Activated CD8-positive, alpha-beta T cell treated with anti-CD3 and anti-CD28 coated beads, Interleukin-2, amount 10 ng/mL, durations not matched to agents 7 days and 5 days (primary cell): ENCODE measurements around the gene TNFAIP8L1. TPM values are rescaled to one million over a fixed set of nuclear protein-coding genes. Genes with fewer than 3 reads are reported as not detected.
"Not testable (repeated sequence)": the region's sequence is repeated elsewhere in the genome, so short reads cannot be mapped to it uniquely, and the experiment has no call there.

Experiments
- ATAC-seq: fragments of 150-1000 bp; cut with Tn5 transposase; one replicate; pipeline ENCODE4 v1.10.0; 2021; ENCODE audit warnings: moderate library complexity
- CTCF ChIA-PET: fragments of 350-600 bp; sonication (Branson Sonifier 250); formaldehyde crosslinking; loops from one replicate; lab custom pipeline; 2021; ENCODE audit warnings: antibody characterized with exemption; lab: Charles Lee
- POLR2A ChIA-PET: fragments of 350-600 bp; sonication (Branson Sonifier 250); formaldehyde crosslinking; loops from one replicate; lab custom pipeline; 2021; ENCODE audit warnings: antibody characterized with exemption; lab: Charles Lee
- DNase-seq: peaks from one replicate; pipeline ENCODE4 v3.0.0-alpha.2; 2020
- H3K27ac Mint-ChIP-seq: one replicate; pipeline ENCODE4 v1.8.0; 2021; ENCODE audit warnings: mild to moderate bottlenecking, mixed read lengths
- H3K27me3 Mint-ChIP-seq: one replicate; pipeline ENCODE4 v1.8.0; 2021; ENCODE audit warnings: low read depth, mixed read lengths
- H3K36me3 Mint-ChIP-seq: one replicate; pipeline ENCODE4 v1.8.0; 2021; ENCODE audit warnings: low read depth, mixed read lengths
- H3K4me1 Mint-ChIP-seq: one replicate; pipeline ENCODE4 v1.8.0; 2021; ENCODE audit warnings: low read depth, mixed read lengths
- H3K4me3 Mint-ChIP-seq: one replicate; pipeline ENCODE4 v1.8.0; 2021; ENCODE audit warnings: mild to moderate bottlenecking, mixed read lengths
- H3K9me3 Mint-ChIP-seq: one replicate; pipeline ENCODE4 v1.8.0; 2022; ENCODE audit warnings: mixed read lengths; ENCODE audit not compliant: insufficient read depth
- total RNA-seq, 2 experiments: library from RNA; stranded (reverse); gene quantifications; one replicate each; pipeline ENCODE4 v1.2.3, GENCODE V29; 2021

The TNFAIP8L1 gene
- 10 to 100 TPM; 19.4 to 20.2 TPM for total RNA-seq

- H3K4me3 Mint-ChIP-seq = peak within 1 kb of the TSS; percentile 98
- ATAC-seq (peak; percentile 93), DNase-seq (peak; percentile 99)
- H3K36me3 Mint-ChIP-seq = peaks cover 2% of the 10 kb centered on the region
- no peaks in the 10 kb centered on the region for H3K9me3 Mint-ChIP-seq
- H3K4me1 Mint-ChIP-seq = peaks cover 47% of the 10 kb centered on the region
- H3K27ac Mint-ChIP-seq = peak within 1 kb of the TSS; percentile 93
- CTCF ChIA-PET = interaction anchor here (1.0 to 1.1 kb wide), 3 partner anchors 9 to 115 kb away, joined by 3 to 5 read pairs (median 3); no protein-coding TSS in a partner anchor
- no peaks in the 10 kb centered on the region for H3K27me3 Mint-ChIP-seq
- POLR2A ChIA-PET = no interaction called here
Measured at GRCh38 chr19:4638828-4639530, at the start of gene TNFAIP8L1. TSS of gene TNFAIP8L1 (plus strand) at chr19:4639516. CDS start at chr19:4651870, 12,354 bp downstream.

DNA sequence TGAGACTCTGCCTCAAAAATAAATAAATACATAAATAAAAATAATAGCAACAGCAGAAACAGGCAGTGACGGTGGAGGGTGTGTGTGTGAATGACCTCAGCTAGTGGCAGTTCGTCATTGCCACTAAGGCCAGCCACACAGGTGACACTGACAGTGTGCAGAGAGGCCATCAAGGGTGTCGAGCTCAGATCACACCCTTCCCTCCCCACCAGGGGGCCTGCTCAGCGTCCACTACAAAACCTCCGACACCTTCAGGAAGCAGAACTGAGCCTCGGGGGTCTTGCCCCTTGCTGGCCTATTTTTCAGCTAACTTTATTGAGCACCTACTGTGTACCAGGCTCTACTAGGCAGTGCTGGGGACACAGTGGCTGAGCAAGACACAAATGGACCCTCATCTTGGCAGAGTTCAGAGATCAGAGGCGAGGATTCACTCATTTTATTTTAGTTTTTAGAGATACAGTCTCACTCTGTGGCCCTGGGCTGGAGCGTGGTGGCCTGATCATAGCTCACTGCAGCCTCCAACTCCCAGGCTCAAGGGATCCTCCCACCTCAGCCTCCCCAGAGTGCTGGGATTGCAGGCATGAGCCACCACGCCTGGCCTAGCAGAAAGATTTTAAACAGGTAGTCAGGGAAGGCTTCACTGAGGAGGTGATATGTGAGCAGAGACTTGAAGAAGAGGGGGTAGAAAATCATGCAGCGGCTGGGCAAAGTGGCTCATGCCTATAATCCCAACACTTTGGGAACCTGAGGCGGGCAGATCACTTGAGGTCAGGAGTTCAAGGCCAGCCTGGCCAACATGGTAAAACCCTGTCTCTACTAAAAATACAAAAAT lies 49.5 kb upstream of the TNFAIP8L1 start:
- peaks cover 28% of the 10 kb centered on the region for H3K27me3 Mint-ChIP-seq
- POLR2A ChIA-PET = no interaction called here
- no peak overlapping the region for H3K27ac Mint-ChIP-seq
- no peaks in the 10 kb centered on the region for H3K36me3 Mint-ChIP-seq
- H3K9me3 Mint-ChIP-seq = no peaks in the 10 kb centered on the region
- CTCF ChIA-PET = interaction anchor here (0.6 to 1.3 kb wide), 7 partner anchors 16 to 84 kb away, joined by 3 to 17 read pairs (median 3); no protein-coding TSS in a partner anchor
- no peaks in the 10 kb centered on the region for H3K4me1 Mint-ChIP-seq
- DNase-seq = peak; percentile 48
- ATAC-seq = peak; percentile 58
- H3K4me3 Mint-ChIP-seq = no peak overlapping the region

GRCh38 chr19:4590559-4590958 lies 48.8 kb upstream of the TNFAIP8L1 start:
- Mint-ChIP-seq H3K4me1 (no peaks in the 10 kb centered on the region), H3K27me3 (peaks cover 24% of the 10 kb centered on the region)
- POLR2A ChIA-PET = no interaction called here

GRCh38 chr19:4591320-4591719 lies 48.0 kb upstream of the TNFAIP8L1 start:
- H3K4me3 Mint-ChIP-seq = no peak overlapping the region
- POLR2A ChIA-PET = no interaction called here

More at GRCh38 chr19:4590559-4590958, 48.8 kb upstream of the TNFAIP8L1 start:
- H3K9me3 Mint-ChIP-seq = no peaks in the 10 kb centered on the region
- DNase-seq = no peak
- no peak overlapping the region for H3K27ac Mint-ChIP-seq
- no peak overlapping the region for H3K4me3 Mint-ChIP-seq
- no peak for ATAC-seq
- H3K36me3 Mint-ChIP-seq = no peaks in the 10 kb centered on the region
- CTCF ChIA-PET = interaction anchor here (0.9 kb wide), 1 partner anchor 45 kb away, joined by 4 read pairs; no protein-coding TSS in a partner anchor

DNA sequence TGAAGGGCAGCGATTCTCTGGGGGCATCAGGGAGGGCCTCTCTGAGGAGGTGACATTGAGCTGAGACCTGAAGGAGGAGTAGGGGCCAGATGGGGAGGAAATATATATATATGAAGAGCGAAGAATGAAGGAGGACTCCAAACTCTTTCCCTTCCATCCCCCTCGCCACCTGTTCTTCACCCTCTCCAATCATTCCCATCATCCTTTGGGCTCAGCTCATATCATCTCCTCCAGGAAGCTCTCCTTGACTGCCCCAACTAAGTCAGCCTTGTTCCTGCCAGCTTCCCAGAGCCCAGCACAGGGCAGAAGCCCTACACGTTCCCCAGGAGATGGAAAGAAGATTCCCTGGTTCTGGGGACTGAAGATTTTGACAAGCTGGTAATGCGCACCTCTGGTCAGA lies 46.9 kb upstream of the TNFAIP8L1 start:
- no peak overlapping the region for H3K4me3 Mint-ChIP-seq
- DNase-seq = no peak
- peaks cover 3% of the 10 kb centered on the region for H3K4me1 Mint-ChIP-seq
- H3K27me3 Mint-ChIP-seq = peaks cover 25% of the 10 kb centered on the region
- CTCF ChIA-PET = interaction anchor here (0.6 to 1.9 kb wide), 4 partner anchors 12 to 44 kb away, joined by 3 to 11 read pairs (median 4); no protein-coding TSS in a partner anchor
- no peaks in the 10 kb centered on the region for H3K36me3 Mint-ChIP-seq
- no peak for ATAC-seq
- POLR2A ChIA-PET = no interaction called here
- no peaks in the 10 kb centered on the region for H3K9me3 Mint-ChIP-seq
- no peak overlapping the region for H3K27ac Mint-ChIP-seq

More at GRCh38 chr19:4591320-4591719, 48.0 kb upstream of the TNFAIP8L1 start:
- no peaks in the 10 kb centered on the region for H3K9me3 Mint-ChIP-seq
- H3K4me1 Mint-ChIP-seq = no peaks in the 10 kb centered on the region
- CTCF ChIA-PET = no interaction called here
- no peak overlapping the region for H3K27ac Mint-ChIP-seq
- no peak for DNase-seq
- no peaks in the 10 kb centered on the region for H3K36me3 Mint-ChIP-seq
- peaks cover 18% of the 10 kb centered on the region for H3K27me3 Mint-ChIP-seq
- no peak for ATAC-seq

GRCh38 chr19:4593409-4593851 lies 45.9 kb upstream of the TNFAIP8L1 start:
- CTCF ChIA-PET = interaction anchor here (0.7 to 1.9 kb wide), 3 partner anchors 11 to 86 kb away, joined by 3 to 11 read pairs (median 3); no protein-coding TSS in a partner anchor
- Mint-ChIP-seq H3K4me3 (no peak overlapping the region), H3K9me3 (no peaks in the 10 kb centered on the region), H3K36me3 (no peaks in the 10 kb centered on the region), H3K27me3 (peaks cover 28% of the 10 kb centered on the region), H3K4me1 (peaks cover 7% of the 10 kb centered on the region), H3K27ac (no peak overlapping the region)
- no peak for DNase-seq
- POLR2A ChIA-PET = interaction anchor here (0.7 kb wide), 1 partner anchor 43 kb away, joined by 3 read pairs; no protein-coding TSS in a partner anchor
- ATAC-seq = no peak

GRCh38 chr19:4594201-4594600 lies 45.1 kb upstream of the TNFAIP8L1 start:
- H3K9me3 Mint-ChIP-seq = no peaks in the 10 kb centered on the region
- H3K4me1 Mint-ChIP-seq = peaks cover 7% of the 10 kb centered on the region
- no peaks in the 10 kb centered on the region for H3K36me3 Mint-ChIP-seq
- H3K27ac Mint-ChIP-seq = no peak overlapping the region
- no peak overlapping the region for H3K4me3 Mint-ChIP-seq
- ChIA-PET CTCF (interaction anchor here (0.7 to 1.9 kb wide), 4 partner anchors 18 to 86 kb away, joined by 3 to 11 read pairs (median 4); no protein-coding TSS in a partner anchor), POLR2A (interaction anchor here (0.6 kb wide), 1 partner anchor 23 kb away, joined by 3 read pairs; no protein-coding TSS in a partner anchor)
- H3K27me3 Mint-ChIP-seq = peaks cover 33% of the 10 kb centered on the region
- DNase-seq = no peak
- no peak for ATAC-seq

DNA sequence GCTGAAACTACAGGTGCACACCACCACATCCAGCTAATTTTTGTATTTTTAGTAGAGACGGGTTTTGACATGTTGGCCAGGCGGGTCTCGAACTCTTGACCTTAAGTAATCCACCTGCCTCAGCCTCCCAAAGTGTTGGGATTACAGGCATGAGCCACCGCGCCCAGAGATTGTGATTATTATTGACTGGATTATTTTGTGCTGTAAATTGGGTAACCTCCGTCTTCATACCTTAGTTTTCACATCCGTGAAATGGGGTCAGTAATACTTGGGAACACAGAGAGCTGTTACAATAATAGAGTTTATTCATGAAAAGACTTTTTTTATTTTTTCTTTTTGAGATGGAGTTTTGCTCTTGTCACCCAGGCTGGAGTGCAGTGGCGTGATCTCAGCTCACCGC lies 44.2 kb upstream of the TNFAIP8L1 start:
- ChIA-PET POLR2A (interaction anchor here (0.6 kb wide), 1 partner anchor 28 kb away, joined by 3 read pairs; no protein-coding TSS in a partner anchor), CTCF (interaction anchor here (1.2 kb wide), 1 partner anchor 19 kb away, joined by 3 read pairs; no protein-coding TSS in a partner anchor)
- H3K4me1 Mint-ChIP-seq, DNase-seq, H3K4me3 Mint-ChIP-seq, H3K27ac Mint-ChIP-seq, ATAC-seq, H3K36me3 Mint-ChIP-seq, H3K9me3 Mint-ChIP-seq: not testable (repeated sequence)
- H3K27me3 Mint-ChIP-seq = peaks cover 36% of the 10 kb centered on the region

DNA sequence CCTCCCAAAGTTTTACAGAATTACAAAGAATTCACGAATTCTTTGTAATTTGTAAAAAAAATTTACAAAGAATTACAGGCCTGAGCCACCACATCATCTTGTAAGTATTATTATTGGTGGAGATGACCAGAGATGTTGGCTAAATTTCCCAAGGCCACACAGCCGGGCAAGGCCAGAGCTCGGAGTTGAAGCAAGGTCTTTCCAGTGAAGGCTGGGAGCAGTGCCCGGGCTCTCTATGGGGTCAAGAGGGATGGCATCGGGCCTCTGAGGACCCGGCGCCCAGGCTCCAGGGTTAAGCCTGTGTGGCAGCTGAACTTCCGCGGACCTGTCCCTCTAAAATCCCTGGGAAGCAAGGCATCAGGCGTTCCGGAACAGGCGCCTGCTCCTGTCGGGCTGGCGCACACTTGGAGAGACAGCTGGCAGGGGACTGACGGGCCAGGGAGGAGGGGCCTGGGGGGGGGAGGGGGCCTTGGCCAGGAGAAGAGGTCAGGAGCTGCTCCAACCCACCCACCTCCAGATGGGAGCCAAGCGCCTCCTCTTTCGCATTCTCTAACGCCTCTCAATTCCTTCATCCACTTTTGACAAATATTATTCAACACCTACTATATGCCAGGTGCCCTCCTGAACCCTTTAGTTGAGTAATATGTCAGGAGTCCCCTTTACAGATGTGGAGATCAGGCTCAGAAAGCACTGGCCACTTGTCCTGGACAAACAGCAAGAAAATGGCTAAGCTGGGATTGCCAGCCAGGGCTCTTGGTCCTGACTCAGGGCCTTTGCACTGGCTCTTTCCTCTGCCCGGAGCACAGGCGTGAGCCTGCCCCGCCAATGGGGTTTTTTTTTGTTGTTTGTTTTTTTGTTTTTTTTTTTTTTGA lies 43.0 kb upstream of the TNFAIP8L1 start:
- ATAC-seq (no peak), DNase-seq (no peak)
- H3K27ac Mint-ChIP-seq = no peak overlapping the region
- ChIA-PET POLR2A (no interaction called here), CTCF (interaction anchor here (1.3 kb wide), 1 partner anchor 20 kb away, joined by 3 read pairs; no protein-coding TSS in a partner anchor)
- no peak overlapping the region for H3K4me3 Mint-ChIP-seq
- H3K36me3 Mint-ChIP-seq = no peaks in the 10 kb centered on the region
- no peaks in the 10 kb centered on the region for H3K9me3 Mint-ChIP-seq
- H3K27me3 Mint-ChIP-seq = peaks cover 35% of the 10 kb centered on the region
- H3K4me1 Mint-ChIP-seq = peaks cover 7% of the 10 kb centered on the region

- no peaks in the 10 kb centered on the region for H3K9me3 Mint-ChIP-seq
- H3K36me3 Mint-ChIP-seq = no peaks in the 10 kb centered on the region
- ChIA-PET POLR2A (no interaction called here), CTCF (interaction anchor here (1.1 to 1.3 kb wide), 3 partner anchors 21 to 195 kb away, joined by 3 to 4 read pairs (median 3); partner anchors contain the start of gene CHAF1A)
- no peak for ATAC-seq
- no peak overlapping the region for H3K4me3 Mint-ChIP-seq
- H3K27ac Mint-ChIP-seq = no peak overlapping the region
- DNase-seq = no peak
- H3K4me1 Mint-ChIP-seq = peaks cover 7% of the 10 kb centered on the region
- peaks cover 32% of the 10 kb centered on the region for H3K27me3 Mint-ChIP-seq
Measured at GRCh38 chr19:4597278-4597974, 41.9 kb upstream of the TNFAIP8L1 start.
